GM18520 (cell line): ENCODE data around the gene DNMT1.
"Not testable (repeated sequence)": the region's sequence is repeated elsewhere in the genome, so short reads cannot be mapped to it uniquely, and the experiment has no call there.

Source experiments
- ATAC-seq: cut with Tn5 transposase; IDR thresholded peaks from one replicate; pipeline ENCODE4 v1.9.1; 2021; ENCODE audit not compliant: unreplicated experiment

DNMT1 gene

DNA sequence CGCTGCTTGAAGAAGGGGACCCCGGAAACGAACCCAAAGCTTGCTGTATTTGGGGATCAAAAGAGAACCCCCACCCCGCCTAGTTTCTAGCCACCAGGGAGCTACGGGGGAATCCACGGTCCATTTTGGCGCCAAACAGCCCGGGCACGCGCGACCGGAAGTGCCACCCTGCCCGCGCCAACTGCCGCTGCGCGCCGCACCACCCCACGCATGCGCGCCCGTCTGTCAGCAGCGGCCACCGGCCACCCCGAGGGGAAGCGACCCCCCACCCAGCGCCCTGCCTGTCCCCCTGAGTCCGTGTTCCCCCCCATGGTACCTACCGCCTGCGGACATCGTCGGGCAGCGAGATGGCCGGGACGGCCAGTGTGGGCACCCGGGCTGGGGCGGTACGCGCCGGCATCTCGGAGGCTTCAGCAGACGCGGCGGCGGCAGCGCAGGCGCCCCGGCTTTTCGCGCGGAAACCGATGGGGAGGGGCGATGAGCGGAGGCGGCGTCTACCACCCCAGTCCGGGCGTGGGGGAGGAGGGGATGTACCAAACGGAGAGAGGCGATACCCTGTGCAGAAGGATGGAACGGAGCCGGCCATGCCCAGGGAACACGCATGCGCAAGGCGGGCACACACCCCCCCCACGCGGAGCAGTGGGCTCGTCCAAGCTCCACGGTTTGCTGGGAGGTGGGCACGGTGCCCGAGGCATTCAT lies at the start of gene DNMT1:
Gene DNMT1, minus strand, starts transcription at position 454 of the 699 bp plus-strand sequence. Its CDS starts 54 bp downstream, at position 400.
- peak; percentile 66 for ATAC-seq

DNA sequence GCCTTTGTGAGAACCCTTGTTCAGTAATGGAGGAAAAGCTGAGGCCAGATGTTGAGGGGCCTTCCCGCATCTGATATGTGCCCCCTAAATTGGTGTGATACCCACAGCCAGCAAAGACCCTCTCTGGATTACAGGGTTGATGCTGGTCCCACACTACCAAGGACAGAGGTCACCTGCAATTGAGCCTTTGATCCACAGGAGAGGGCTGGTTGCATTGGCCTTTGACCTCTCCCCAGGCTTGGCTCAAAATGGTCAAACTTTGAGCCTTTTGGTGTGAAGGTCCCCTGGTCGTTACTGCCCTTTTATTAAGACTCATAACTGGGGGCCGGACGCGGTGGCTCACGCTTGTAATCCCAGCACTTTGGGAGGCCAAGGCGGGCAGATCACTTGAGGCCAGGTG lies 48.9 kb upstream of the DNMT1 start:
- no peak for ATAC-seq

DNA sequence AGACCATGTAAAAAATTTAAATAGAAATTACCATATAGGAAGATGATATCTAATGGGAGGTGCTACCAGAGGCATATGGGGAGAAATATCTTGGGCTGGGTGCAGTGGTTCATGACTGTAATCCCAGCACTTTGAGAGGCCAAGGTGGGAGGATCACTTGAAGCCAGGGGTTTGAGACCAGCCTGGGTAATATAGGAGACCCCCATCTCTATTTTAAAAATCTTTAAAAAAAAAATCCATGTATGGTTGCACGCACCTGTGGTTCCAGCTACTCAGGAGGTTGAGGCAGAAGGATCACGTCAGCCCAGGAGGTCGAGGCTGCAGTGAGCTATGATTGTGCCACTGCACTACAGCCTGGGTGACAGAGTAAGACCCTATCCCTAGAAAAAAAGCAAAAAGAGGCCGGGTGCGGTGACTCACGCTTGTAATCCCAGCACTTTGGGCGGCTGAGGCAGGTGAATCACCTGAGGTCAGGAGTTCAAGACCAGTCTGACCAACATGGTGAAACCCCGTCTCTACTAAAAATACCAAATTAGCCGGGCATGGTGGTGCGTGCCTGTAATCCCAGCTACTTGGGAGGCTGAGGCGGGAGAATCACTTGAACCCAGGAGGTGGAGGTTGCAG lies 47.2 kb upstream of the DNMT1 start:
- ATAC-seq, result not testable (repeated sequence)

DNA sequence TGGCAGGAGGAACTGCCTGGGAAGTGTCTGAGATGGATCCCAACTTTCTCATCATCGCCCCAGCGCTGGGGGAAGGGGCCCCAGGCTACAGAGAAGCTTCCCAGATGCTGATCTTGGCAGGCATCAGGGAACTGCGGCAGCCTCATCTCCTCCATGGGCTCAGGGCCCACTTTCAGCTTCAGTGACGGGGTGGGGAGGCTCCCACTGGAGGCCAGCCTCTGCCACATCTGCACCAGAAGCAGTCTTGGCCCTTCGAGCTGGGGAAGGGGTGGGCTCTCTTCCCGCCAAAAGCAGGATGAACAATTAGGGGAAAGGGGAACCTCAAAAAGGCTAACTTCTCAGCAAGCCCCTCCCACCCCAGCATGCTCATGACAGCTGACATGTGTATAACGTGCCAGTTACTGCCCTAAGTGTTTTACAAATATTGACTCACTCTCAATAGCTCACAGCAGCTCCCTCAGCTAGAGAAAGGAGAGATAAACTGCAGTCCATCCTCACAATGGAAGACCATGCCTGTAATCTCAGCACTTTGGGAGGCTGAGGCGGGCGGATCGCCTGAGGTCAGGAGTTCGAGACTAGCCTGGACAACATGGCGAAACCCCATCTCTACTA lies 43.5 kb upstream of the DNMT1 start:
- no peak for ATAC-seq

DNA sequence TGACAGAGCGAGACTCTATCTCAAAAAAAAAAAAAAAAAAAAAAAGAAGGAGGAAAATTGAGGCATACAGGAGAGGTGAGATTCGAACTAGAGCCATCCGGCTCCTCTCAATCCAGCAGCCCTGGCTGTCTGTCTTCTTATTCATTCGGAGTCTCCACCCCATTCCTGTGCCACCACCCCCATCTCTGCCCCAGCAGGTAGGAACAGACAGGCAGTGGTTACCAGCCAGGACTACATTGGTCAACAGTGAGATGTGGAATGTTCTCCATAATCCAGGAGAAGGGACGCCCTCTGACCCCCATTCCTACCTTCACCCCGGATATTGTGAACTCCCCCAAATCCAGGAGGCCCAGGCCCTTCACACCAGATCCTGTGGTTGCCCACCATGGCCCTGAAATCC lies 42.9 kb upstream of the DNMT1 start:
- ATAC-seq, result no peak

DNA sequence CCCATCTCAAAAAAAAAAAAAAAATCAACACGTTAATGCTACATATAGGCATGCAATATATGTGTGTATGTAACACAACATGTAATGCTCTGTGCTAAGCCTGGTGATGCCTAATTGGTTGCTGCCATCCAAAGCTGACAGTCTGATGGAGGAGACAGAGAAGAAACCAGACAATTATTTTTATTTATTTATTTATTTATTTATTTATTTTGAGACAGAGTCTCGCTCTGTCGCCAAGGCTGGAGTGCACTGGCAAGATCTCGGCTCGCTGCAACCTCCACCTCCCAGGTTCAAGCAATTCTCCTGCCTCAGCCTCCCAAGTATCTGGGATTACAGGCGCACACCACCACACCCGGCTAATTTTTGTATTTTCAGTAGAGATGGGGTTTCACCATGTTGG lies 40.7 kb upstream of the DNMT1 start:
- not testable (repeated sequence) for ATAC-seq

DNA sequence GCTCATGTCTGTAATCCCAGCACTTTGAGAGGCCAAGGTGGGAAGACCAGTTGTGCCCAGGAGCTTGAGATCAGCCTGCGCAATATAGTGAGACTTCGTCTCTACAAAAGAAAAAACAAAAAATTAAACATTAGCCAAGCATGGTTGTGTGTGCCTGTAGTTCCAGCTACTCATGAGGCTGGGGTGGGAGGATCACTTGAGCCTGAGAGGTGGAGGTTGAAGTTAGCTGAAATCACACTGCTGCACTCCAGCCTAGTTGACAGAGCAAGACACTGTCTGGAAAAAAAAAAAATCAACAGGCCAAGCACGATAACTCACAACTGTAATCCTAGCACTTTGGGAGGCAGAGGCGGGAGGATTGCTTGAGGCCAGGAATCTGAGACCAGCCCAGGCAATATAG lies 40.2 kb upstream of the DNMT1 start:
- no peak for ATAC-seq

DNA sequence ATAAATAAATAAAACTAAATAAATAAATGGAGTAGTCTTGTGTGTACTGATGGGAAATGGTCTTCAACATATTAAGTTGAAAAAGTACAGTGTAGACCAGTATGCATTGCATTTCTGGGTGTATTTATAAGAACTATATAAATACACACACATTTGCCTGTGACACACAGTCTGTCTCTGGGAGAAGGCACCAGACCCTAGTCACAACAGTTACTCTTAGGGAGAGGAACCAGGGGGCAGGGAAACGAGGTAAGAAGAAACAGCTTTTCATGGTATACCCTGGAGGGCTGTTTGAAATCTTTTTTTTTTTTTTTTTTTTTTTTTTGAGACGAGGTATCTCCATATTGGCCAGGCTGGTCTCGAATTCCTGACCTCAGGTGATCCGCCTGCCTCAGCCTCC lies 39.2 kb upstream of the DNMT1 start:
- ATAC-seq, result no peak

DNA sequence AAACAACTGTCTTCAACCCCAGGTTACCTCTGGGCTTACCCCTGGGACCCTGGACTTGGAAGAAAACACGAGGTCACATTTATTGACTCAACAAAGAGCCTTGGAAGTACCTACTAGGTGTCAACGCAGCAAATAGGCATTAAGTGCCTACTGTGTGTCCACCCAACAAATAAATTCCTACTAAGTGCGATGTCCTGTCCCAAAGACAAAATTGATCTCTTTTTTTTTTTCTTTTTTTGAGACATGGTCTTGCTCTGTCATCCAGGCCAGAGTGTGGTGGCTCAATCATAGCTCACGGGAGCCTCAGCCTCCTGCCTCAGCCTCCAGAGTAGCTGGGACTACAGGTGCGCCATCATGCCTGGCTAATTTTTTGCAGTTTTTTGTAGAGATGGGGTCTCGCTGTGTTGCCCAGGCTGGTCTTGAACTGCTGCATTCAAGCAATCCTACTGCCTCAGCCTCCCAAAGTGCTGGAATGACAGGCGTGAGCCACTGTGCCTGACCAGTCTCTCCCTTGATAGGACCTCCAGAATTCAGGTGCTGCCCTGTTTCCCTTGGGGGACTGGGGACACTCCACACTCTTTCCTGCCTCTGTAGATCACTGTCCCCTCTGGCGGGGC lies 37.0 kb upstream of the DNMT1 start:
- ATAC-seq, result no peak

DNA sequence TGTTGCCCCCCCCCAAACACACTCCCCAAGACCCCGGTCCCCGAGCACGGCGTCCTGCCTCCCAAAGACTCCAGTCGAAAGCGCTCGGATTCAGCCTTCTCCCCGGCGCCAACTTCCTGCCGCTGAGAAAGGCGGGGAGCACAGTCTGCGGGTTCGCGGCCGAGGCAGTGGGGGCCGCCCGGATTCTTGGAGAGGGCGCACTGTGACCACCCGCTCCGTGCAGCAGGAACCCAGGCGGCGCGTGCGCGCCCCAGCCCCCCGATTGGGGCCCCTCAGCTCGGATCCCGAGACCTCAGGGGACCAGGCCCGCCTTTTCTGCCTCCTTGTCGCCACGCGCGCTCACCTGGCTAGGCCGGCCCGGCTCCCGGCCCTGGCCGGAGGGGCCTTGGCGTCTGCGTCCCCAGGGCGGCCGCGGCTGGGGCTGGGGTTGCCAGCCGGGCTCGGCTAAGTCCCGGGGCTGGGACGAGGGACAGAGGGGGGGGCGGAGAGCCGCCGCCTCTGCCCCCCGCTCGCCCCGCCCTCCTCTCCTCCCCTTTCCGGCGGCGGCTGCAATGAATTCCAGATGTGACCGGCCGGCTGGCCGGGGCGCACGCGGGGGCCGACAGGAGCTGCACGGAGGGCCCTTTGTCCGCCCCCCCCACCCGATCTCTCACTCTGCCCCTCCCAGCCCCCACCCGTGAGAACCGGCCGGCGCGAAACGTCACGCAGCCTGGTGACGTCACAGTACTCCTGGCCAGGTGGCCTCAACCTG lies 36.3 kb upstream of the DNMT1 start, which contains the start of gene S1PR2:
Gene S1PR2, minus strand, starts transcription at position 471 of the 751 bp plus-strand sequence. CDS start 6,426 bp downstream, outside the sequence.
- ATAC-seq, result peak; percentile 21

DNA sequence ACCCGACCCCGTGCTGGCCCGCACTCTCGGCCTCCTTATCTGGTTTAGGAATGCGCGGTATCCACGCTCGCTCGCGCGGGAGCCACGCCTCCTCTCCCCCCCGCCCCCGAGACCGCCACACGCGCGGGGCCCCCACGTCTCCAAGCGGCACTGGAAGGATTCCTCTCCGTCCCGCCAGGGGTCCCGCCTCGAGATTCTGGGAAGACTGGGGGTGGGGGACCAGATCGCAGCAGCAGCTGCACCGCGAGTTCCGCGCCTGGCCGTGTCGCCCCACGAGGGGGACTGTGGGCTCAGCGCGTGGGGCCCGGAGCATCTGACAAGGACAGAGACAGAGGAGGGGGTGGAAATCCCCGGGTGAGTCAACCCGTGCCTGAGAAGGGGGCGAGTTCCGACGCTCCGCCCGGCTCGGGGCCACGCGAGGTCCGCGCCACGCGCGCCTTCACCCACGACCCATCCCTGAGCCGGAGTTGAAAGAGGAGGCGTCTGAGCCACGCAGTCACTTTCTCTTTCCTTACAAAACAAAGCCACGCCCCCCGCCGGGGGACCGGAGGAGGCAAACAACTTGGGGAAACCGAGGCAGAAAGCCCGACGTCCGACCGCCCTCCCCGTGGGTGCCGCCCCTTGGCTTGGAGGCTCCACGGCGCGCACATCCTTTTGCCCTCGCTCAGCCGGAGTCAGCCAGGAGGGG lies 35.6 kb upstream of the DNMT1 start:
- ATAC-seq, result no peak

DNA sequence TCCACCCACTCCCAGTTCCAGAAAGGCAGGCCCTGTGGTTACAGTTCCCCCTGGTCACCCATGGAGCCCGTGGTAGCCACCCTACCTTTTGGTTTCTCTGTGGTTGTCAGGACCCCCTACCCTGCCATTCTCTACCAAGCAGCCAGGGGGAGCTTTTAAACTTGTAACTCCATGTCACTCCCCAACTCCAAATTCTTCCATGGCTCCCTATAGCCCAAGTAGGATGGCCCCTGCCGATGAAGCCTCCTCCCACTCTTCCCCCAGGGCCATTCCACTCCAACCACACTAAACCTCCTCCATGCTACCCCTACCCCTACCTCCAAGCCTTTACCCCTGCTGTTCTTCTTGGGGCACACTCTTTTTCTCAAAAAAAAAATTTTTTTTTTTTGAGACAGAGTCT lies 34.2 kb upstream of the DNMT1 start:
- no peak for ATAC-seq

DNA sequence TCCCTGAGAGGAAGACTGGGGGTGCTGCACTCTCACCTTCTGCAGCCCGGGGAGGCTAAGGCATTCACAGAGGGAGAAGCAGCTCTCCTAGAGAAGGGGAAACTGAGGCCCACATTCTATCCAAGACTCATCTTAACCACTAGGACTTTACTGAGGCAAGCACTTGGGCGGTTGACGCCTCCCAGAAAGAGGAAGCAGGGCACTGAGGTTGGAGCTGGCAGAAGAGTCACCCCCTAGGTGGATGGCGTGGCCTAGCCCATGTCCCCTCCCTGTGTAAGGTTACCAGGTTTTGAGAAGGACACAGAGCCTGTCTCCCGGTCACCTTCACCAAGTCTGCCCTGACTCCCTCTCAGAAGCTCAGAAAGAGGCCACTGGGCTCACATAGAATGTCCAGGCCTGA lies 33.6 kb upstream of the DNMT1 start:
- no peak for ATAC-seq

DNA sequence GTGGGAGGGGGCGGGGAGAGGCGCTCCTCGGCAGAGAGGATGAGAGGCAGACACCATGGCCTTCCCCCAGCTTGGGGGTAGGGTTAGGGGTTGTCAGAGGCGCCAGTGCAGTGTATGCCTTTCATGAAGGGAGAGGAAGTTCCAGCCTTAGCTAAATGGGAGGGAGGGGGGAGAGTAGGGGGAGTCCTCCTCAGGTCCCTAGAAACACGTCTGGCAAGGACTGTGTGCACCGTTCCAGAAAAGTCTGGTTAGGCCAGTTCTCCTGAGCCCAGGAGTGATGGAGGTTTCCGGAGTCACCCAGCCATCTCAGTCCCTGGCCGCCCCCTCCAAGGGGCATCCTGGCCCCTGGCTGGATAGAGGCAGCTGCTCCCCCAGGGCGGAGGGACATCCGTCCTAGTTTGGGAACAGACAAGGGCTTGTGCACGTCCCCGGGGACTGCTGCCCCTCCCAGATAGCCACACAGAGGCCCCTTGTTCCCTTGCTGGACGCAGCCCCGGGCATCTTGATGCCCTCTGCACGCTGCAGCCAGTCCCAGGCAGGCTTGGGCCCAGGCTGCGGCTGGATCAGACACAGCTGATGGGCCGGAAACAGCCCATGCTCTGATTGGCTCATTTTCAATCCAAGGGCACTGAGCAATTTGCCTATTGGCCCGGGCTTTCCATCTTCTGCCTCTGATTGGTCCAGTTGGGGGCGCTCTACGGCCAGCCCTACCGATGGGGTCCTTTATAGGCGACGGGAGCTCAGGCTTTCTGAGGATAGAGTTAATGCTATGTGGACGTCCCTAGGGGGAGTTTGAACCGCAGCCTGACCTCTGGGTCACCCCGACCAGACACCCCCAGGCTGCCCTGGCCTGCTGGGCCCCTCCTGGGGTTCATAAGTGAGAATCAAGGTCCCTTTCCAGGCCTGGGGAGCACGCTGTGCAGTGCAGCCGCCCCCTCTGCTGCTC lies 32.5 kb upstream of the DNMT1 start:
- ATAC-seq, result no peak

DNA sequence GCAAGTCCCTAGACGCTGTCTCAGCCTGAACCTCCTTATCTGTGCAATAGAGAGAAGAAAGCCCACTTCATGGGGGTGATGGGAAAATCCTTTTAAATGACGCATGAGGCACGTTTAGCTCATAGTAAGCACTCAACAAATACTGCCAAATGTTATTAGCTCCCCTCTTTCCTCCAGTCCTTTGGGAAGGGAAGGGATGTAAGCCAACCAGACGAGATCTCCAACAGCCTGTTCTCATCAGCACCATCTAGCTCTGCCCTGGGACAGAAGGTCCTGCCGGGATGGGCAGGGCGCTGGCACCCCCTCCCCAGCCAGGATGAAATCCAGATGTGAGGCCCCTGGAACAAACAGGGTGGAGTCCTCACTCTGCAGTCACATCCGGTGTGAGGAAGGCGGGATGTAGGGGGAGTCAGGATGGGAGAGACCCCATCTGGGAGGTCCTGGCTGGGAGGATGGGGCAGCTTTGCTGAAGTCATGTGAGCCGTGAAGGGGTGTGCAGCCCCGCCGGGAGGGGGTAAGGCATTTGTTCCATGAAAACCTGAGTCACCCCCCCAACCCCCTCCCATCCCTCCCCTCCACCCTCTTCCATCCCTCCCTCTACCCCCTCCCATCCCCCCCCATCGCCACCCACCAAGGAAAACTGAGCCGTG lies 31.7 kb upstream of the DNMT1 start:
- ATAC-seq, result no peak

DNA sequence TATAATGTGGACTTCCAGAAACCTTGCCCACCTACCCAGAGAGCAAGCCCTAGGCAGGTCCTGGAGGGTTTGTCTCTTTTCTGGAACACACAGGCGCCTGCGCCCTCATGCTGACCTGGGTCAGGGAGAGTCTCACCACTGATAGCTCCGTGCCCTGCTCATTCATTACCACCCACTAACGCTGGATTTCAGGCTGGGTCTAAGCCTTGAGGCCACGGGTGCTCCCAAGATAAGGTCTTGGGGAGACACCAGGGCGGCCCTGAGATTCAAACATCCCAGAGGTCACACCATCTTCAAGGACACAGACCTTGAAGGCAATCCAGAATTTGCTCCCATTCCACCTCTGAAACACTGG lies 31.2 kb upstream of the DNMT1 start:
- ATAC-seq, result no peak

DNA sequence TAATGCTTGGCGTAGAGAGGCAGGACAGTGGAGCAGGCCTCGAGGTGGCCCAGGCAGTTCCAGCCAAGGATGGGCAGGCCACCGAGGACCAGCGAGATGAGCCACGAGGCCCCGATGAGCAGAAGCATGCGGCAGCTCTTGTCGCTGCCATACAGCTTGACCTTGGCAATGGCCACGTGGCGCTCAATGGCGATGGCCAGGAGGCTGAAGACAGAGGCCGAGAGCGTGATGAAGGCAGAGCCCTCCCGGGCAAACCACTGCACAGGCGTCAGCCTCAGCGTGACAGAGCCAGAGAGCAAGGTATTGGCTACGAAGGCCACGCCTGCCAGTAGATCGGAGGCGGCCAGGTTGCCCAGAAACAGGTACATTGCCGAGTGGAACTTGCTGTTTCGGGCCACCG lies 29.6 kb upstream of the DNMT1 start:
- no peak for ATAC-seq

DNA sequence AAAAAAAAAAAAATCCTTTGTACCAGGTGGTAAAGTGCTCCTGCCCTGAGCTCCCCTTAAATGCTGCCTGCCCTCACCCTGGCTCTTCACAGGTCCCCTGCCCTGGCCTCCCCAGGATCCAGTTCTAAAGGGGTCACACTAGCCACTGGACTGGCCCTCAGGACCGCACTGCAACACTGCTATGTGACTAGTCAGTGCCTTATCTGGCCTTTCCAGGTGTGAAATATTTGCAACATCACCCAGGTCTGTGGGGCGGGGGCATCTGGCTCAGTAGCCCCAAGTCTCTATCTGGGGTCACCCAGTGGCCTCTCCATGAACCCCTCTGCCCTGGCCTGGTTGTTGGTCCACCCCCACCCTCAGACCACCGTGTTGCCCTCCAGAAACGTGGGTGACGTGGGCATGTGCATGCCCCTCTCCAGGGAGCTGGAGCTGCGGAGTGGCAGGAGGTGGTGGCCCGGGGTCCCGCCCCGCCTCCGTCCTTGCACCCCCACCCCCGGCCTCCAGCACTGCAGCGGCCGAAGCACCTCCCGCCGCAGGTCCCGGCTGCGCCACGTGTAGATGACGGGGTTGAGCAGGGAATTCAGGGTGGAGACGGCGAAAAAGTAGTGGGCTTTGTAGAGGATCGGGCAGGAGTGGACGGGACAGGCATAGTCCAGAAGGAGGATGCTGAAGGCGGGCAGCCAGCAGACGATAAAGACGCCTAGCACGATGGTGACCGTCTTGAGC lies 28.9 kb upstream of the DNMT1 start:
- ATAC-seq, result no peak
